A673 (cell line): ENCODE results near the gene AGBL4. TPM values are rescaled to one million over a fixed set of nuclear protein-coding genes. Genes with fewer than 3 reads are reported as not detected.
A peak's percentile ranks its signal among the peaks of the same experiment; 100 is the strongest.

ENCODE experiments used
- BruUV-seq: library from RNA; stranded (reverse); fragments of 400-500 nt; replicated peaks from 2 replicates; lab custom pipeline; 2021; lab: Mats Ljungman, UMichigan
- CTCF ChIA-PET: fragments of 300-600 bp; sonication (Branson Sonifier 250); formaldehyde crosslinking; loops from one replicate; lab custom pipeline; 2022; ENCODE audit warnings: antibody characterized with exemption; lab: Charles Lee
- POLR2A ChIA-PET: fragments of 300-600 bp; sonication (Branson Sonifier 250); formaldehyde crosslinking; loops from one replicate; lab custom pipeline; 2022; ENCODE audit warnings: antibody characterized with exemption; ENCODE audit not compliant: low non-redundant PET; lab: Charles Lee
- DNase-seq: peaks from one replicate; pipeline ENCODE4 v3.0.0-alpha.2; 2015; ENCODE audit warnings: low spot score
- H3K27ac ChIP-seq: fragments of 200-600 bp; sonication (generic); 2 replicates; pipeline ENCODE4 v1.5.1; 2016; ENCODE audit warnings: mixed run types, low read depth, mild to moderate bottlenecking, mixed read lengths, antibody characterized with exemption, low read length; ENCODE audit not compliant: poor library complexity, severe bottlenecking
- H3K27me3 ChIP-seq: fragments of 200-600 bp; sonication (generic); replicated peaks from 2 replicates; pipeline ENCODE4 v1.6.1; 2017; ENCODE audit warnings: mixed run types, low read depth, mild to moderate bottlenecking, mixed read lengths, antibody characterized with exemption, low read length; ENCODE audit not compliant: insufficient read depth, poor library complexity
- H3K36me3 ChIP-seq: fragments of 200-600 bp; sonication (generic); 2 replicates; pipeline ENCODE4 v1.6.1; 2016; ENCODE audit warnings: mixed run types, mild to moderate bottlenecking, mixed read lengths, antibody characterized with exemption, low read length; ENCODE audit not compliant: insufficient read depth, poor library complexity, severe bottlenecking
- H3K4me1 ChIP-seq: fragments of 200-600 bp; sonication (generic); 2 replicates; pipeline ENCODE4 v1.6.1; 2017; ENCODE audit warnings: mixed run types, mild to moderate bottlenecking, mixed read lengths, antibody characterized with exemption, low read length; ENCODE audit not compliant: insufficient read depth, poor library complexity, severe bottlenecking
- H3K4me3 ChIP-seq: fragments of 200-600 bp; sonication (generic); 2 replicates; pipeline ENCODE4 v1.5.1; 2016; ENCODE audit warnings: low read depth, mixed run types, mild to moderate bottlenecking, mixed read lengths, low read length; ENCODE audit not compliant: poor library complexity, severe bottlenecking
- H3K9me3 ChIP-seq: fragments of 200-600 bp; sonication (generic); 2 replicates; pipeline ENCODE4 v1.6.1; 2016; ENCODE audit warnings: mixed run types, low read depth, mild to moderate bottlenecking, mixed read lengths, antibody characterized with exemption, low read length; ENCODE audit not compliant: poor library complexity, severe bottlenecking
- CTCF ChIP-seq: fragments of 300-800, 200-600 bp; sonication (generic); conservative IDR thresholded peaks from 2 replicates; pipeline ENCODE4 v1.5.1; 2017; ENCODE audit warnings: low read depth, mild to moderate bottlenecking, antibody characterized with exemption, low read length, moderate library complexity, mixed read lengths
- EZH2 ChIP-seq: fragments of 200-600 bp; sonication (generic); IDR thresholded peaks from 2 replicates; pipeline ENCODE4 v1.6.1; 2017; ENCODE audit warnings: borderline replicate concordance, low read depth, mild to moderate bottlenecking, mixed read lengths, antibody characterized with exemption, low read length; ENCODE audit not compliant: poor library complexity, severe bottlenecking
- intact Hi-C: fragments of 100-400 bp; cut with micrococcal nuclease; formaldehyde crosslinking; loops from one replicate; pipeline ENCODE4 v1.10.0; 2022; ENCODE audit not compliant: unreplicated experiment
- total RNA-seq: library from RNA; stranded (reverse); gene quantifications from 2 replicates; pipeline ENCODE4 v1.2.3, GENCODE V29; 2021

The AGBL4 gene
- total RNA-seq, 1 experiment from 2014 or later = 0.32 TPM

- TF ChIP-seq EZH2 (no peak), CTCF (no peak)
- H3K27ac ChIP-seq = no peak overlapping the region
- H3K36me3 ChIP-seq = no peaks in the 10 kb centered on the region
- no peaks in the 10 kb centered on the region for H3K27me3 ChIP-seq
- H3K4me1 ChIP-seq = no peaks in the 10 kb centered on the region
- intact Hi-C loops = no loop called here
- ChIA-PET CTCF (no interaction called here), POLR2A (no interaction called here)
- no TSS peak for BruUV-seq
- no peak for DNase-seq
- H3K4me3 ChIP-seq = no peak overlapping the region
- H3K9me3 ChIP-seq = peaks cover 3% of the 10 kb centered on the region
These were observed 346.0 kb downstream of the AGBL4 start for GRCh38 chr1:49677706-49678105.

GRCh38 chr1:49651136-49651535 lies 372.6 kb downstream of the AGBL4 start:
- no peak overlapping the region for H3K4me3 ChIP-seq
- no peak overlapping the region for H3K27ac ChIP-seq
- H3K9me3 ChIP-seq = no peaks in the 10 kb centered on the region
- BruUV-seq = no TSS peak
- no peaks in the 10 kb centered on the region for H3K4me1 ChIP-seq
- no peaks in the 10 kb centered on the region for H3K36me3 ChIP-seq
- no peak for TF ChIP-seq EZH2
- TF ChIP-seq CTCF = 0 out of 2 replicates have a peak, but pooled peaks have one; percentile 14
- ChIA-PET CTCF (no interaction called here), POLR2A (no interaction called here)
- intact Hi-C loops = no loop called here
- no peaks in the 10 kb centered on the region for H3K27me3 ChIP-seq
- no peak for DNase-seq

GRCh38 chr1:49630156-49630555 lies 393.6 kb downstream of the AGBL4 start:
- Histone ChIP-seq H3K27me3 (no peaks in the 10 kb centered on the region), H3K4me1 (no peaks in the 10 kb centered on the region), H3K4me3 (no peak overlapping the region), H3K36me3 (no peaks in the 10 kb centered on the region), H3K9me3 (no peaks in the 10 kb centered on the region), H3K27ac (no peak overlapping the region)
- intact Hi-C loops = no loop called here
- BruUV-seq = no TSS peak
- POLR2A ChIA-PET = no interaction called here
- CTCF ChIA-PET = no interaction called here
- TF ChIP-seq CTCF (peak; percentile 45), EZH2 (no peak)
- peak; percentile 15 for DNase-seq
